GM15510 (cell line): ENCODE data around the gene TBC1D22A.

Source experiments
- POLR2A ChIP-seq: IDR thresholded peaks from 3 replicates; pipeline ENCODE4 v1.6.1; 2011; ENCODE audit warnings: borderline replicate concordance; ENCODE audit not compliant: insufficient read length; ENCODE audit errors: extremely low read depth

TBC1D22A gene

GRCh38 chr22:47136671-47137070, 374.2 kb downstream of the TBC1D22A start:
- TF ChIP-seq POLR2A, result no peak

DNA sequence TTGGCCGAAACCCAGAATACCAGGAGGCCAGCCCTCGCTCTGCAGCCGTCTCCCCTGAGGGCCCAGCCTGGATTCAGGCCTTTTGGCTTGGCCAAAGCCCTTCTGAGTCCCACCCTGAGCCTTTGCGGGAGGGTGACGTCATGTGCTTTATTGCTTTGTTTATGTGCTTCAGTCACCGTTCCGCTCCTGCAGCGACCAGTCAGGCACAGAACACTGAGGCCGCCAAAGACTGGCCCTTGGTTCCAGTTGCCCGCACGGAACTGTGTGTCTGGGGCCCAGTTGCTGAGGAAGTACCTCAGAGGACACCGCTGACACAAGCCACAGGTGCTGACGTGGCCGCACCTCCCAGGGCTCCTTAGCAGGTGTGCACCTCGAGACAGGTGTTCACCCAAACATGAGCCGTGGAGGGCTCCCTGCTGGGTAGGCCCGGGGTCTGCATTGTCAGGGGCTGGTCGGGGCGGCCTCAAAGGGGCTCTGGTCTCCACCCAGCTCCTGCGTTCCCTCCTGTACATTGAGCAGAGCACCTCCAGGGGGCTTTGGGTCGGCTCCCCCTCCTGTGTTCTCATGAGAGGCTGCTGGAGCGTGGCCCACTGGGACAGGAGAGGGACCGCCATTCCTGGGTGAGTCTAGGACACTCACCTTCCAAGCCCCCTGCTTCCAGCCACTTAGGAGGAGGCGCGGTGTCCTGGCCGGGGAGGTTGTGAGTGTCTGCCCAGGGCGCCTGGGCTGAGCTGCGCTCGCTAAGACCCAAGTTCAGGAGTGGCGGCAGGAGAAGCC, 376.8 kb downstream of the TBC1D22A start:
- TF ChIP-seq POLR2A, result no peak

GRCh38 chr22:47139790-47140119, 377.3 kb downstream of the TBC1D22A start:
- no peak for TF ChIP-seq POLR2A

DNA sequence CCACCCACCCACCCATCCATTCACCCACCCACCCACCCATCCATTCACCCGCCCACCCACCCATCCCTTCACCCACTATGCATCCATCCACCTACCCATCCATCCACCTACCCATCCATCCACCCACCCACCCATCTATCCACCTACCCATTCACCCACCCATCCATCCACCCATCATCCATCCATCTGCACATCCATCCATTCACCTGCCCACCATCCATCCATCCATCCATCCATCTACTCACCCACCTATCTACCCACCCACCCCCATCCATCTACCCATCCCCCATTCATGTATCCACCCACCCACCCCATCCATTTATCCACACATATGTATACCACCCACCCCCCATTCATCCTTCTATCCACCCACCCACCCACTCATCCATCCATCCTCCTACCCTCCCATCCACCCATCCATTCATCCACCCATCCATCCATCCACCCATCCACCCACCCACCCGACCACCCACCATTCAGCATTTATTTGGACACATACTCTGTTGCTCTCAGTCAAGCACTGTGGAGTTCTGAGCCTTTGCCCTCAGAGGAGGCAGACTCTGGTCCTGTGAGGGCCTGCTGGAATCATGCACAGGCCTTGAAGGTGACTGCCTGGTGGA, 380.1 kb downstream of the TBC1D22A start:
- TF ChIP-seq POLR2A, result no peak

GRCh38 chr22:47143249-47143938, 380.9 kb downstream of the TBC1D22A start:
- no peak for TF ChIP-seq POLR2A

DNA sequence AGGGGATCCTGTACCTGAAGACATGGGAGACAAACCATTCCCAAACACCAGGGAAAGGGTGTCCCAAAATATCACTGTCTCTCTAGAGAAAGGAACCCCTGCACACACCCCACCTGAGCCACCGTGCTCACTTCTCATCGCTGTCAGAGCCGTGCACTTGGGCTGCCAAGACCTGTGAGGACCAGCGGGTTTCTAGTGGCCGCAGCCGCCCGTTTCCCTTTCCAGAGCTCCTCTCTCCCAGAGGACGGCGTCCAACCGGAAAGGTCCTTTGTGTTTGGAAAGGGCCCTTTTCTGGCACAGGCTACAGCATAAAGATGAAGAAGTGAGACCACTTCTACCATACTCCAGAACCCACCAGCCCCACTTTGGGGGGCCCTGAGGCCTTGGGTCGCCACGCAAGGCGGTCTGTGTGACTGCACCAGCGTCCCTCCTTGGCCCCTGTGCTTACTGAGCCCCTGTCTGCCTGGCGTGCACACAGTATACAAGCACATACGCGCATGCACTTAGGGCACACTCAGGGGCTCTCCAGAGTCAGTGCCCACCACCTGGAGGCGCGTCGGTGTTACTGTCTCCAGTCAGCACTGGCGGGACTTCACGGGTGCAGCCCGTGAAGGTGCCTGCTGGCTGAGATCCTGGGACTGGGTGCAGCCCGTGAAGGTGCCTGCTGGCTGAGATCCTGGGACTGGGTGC, 381.8 kb downstream of the TBC1D22A start:
- no peak for TF ChIP-seq POLR2A

- TF ChIP-seq POLR2A, result no peak
Observed at GRCh38 chr22:47144791-47145425, 382.5 kb downstream of the TBC1D22A start.

- no peak for TF ChIP-seq POLR2A
Observed at GRCh38 chr22:47145883-47146282, 383.4 kb downstream of the TBC1D22A start.

- no peak for TF ChIP-seq POLR2A
Observed at GRCh38 chr22:47146391-47146790, 383.9 kb downstream of the TBC1D22A start.

DNA sequence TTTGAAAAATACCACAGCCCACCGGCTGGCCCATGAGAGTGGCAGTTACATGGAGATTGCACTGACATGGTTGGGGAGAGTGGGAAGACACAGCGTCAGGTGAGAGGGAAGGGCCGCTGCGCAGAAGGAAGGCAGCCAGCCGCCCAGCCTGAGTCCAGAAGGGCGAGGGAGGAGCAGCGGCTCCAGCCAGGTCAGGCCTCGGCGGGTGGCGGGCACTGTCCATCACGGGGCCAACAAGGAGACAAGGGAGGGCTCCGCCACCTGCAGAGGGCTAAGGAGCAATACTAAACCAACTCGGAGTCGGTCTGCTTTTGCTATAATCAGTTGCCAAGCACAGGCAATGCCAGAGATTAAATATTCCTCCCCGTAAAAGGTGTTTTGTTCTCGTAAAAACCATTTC, 384.5 kb downstream of the TBC1D22A start:
- no peak for TF ChIP-seq POLR2A

DNA sequence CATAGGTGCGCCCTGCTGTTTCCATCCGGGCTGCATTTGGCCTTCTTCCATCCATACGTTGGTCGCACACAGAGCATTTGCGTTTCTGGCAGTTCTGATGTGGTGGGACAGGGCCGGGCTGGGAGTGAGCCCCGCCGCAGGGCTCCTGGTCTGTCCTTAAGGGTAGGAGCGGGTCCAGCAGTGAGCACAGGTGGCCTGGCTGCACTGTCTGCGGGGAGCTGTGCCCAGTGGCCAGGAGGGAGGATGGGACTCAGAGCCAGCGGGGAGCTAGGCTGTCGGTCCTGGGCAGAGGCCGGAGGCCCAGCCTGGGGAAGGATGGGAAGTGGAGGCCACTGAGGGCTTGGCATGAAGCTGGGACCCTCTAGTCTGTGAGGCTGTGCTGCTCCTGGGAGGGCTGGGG, 385.1 kb downstream of the TBC1D22A start:
- TF ChIP-seq POLR2A, result no peak

DNA sequence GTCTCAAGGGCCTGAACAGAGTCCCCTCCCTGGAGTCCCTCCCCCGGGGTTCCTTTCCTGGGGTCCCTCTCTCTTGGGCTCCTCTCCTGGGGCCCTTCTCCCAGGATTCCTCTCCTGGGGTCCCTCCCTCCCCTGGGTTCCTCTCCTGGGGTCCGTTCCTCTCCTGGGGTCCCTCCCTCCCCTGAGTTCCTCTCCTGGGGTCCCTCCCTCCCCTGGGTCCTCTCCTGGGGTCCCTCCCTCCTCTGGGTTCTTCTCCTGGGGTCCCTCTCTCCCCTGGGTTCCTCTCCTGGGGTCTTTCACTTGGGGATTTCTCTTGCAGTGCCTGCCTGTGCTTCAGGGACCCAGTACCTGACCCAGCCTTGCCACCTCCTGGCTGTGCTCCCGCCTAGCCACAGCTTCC, 386.1 kb downstream of the TBC1D22A start:
- TF ChIP-seq POLR2A, result no peak

- no peak for TF ChIP-seq POLR2A
Observed at GRCh38 chr22:47148956-47149728, 386.7 kb downstream of the TBC1D22A start.

DNA sequence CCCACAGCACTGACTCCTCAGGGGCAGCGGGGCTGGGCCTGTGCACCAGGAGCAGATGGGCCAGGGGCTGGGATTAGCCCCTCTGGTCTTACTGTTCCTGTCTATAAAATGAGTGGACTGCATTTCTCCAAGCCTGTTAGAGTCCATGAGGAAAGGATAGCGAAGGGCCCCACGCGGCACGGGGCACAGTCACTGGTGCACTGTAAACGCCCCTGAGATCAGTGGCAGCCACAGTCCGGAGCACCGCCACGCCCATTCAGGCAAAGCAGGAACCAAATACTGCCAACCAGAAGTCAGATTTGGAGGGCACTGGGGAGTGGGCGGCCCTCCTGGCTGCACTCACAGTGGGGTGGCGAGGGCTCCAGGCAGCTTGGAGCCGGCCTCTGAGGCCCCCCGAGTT, 387.5 kb downstream of the TBC1D22A start:
- TF ChIP-seq POLR2A, result no peak

DNA sequence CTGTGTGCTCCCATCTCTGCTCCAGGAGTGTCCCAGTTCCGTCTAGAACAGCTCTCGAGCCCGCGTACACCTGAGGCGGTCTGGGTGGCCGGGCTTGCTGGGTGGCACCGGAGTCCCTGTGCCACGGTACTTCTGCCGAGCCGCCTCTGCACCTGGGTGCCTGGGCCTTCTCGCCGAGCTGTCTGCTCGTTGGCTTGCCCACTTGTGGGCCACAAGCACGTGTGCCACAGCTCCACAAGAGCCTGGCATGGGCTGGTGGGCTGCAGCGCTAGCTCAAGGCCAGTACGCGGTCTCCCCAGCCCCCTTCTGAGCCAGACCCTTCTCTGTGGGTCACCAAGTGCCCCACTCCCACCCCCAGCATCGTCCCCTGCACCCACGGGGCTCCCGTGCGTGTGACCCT, 388.0 kb downstream of the TBC1D22A start:
- TF ChIP-seq POLR2A, result no peak

GRCh38 chr22:47151064-47151463, 388.6 kb downstream of the TBC1D22A start:
- TF ChIP-seq POLR2A, result no peak
